ENCODE measurements around the gene PIEZO2. TPM values are rescaled to one million over a fixed set of nuclear protein-coding genes. Genes with fewer than 3 reads are reported as not detected.

The PIEZO2 gene
- total RNA-seq, 1 donor from 2014 or later = 5.3 TPM

DNA sequence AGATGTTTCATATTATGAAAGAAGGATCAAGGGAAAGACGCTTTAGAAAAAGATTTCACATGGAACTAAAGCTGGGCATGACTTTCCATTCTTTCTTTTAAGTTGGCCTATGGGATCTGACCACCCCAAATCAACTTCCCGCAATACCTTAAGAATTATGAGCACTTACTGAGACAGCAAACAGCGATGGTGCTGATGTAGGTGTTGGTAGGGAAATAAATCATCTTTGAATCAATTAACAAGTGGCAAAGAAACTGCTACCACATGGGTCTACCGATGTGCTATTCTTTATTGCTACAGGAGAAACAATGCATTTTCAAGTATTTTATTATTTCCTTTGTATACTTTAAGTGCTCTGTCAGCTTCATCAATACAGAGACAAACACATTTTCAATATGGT is 239.6 kb downstream of the PIEZO2 start:
- no peaks in the 10 kb centered on the region for H4K20me1 ChIP-seq (ENCODE audit: insufficient read depth, low read length)
- peaks cover 17% of the 10 kb centered on the region for H3K4me1 ChIP-seq (ENCODE audit: insufficient read depth, low read length)
- H3K4me3 ChIP-seq (ENCODE audit: insufficient read depth, low read depth, low read length) = no peak overlapping the region
- TF ChIP-seq EZH2 (IDR thresholded peaks at IDR 0.05; ENCODE audit: insufficient read depth, low read length) = no peak
- TF ChIP-seq, protein P1, sequence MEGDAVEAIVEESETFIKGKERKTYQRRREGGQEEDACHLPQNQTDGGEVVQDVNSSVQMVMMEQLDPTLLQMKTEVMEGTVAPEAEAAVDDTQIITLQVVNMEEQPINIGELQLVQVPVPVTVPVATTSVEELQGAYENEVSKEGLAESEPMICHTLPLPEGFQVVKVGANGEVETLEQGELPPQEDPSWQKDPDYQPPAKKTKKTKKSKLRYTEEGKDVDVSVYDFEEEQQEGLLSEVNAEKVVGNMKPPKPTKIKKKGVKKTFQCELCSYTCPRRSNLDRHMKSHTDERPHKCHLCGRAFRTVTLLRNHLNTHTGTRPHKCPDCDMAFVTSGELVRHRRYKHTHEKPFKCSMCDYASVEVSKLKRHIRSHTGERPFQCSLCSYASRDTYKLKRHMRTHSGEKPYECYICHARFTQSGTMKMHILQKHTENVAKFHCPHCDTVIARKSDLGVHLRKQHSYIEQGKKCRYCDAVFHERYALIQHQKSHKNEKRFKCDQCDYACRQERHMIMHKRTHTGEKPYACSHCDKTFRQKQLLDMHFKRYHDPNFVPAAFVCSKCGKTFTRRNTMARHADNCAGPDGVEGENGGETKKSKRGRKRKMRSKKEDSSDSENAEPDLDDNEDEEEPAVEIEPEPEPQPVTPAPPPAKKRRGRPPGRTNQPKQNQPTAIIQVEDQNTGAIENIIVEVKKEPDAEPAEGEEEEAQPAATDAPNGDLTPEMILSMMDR (IDR thresholded peaks at IDR 0.05; ENCODE audit: insufficient read depth, low read depth, low read length) = no peak
- no peak for DNase-seq (ENCODE audit: low read depth)
- FAIRE-seq = no peak
- no peaks in the 10 kb centered on the region for H3K9me3 ChIP-seq (ENCODE audit: insufficient read depth, low read depth, low read length)
- no peak overlapping the region for H3K9ac ChIP-seq (ENCODE audit: low read length)
- Mint-ChIP-seq H3K9me3 (ENCODE audit: unreplicated experiment) (no peaks in the 10 kb centered on the region), H3K4me3 (ENCODE audit: unreplicated experiment) (no peak overlapping the region), H3K36me3 (ENCODE audit: low read depth, unreplicated experiment) (no peaks in the 10 kb centered on the region), H3K4me1 (ENCODE audit: low read depth, unreplicated experiment) (peaks cover 17% of the 10 kb centered on the region), H3K27ac (ENCODE audit: unreplicated experiment) (no peak overlapping the region), H3K27me3 (ENCODE audit: low read depth, unreplicated experiment) (no peaks in the 10 kb centered on the region)
- no peak overlapping the region for H3K27ac ChIP-seq (ENCODE audit: low read depth, low read length)
- no peaks in the 10 kb centered on the region for H3K36me3 ChIP-seq (ENCODE audit: insufficient read depth, low read length)
- no peak overlapping the region for H2AFZ ChIP-seq (ENCODE audit: low read depth, low read length)
- no peaks in the 10 kb centered on the region for H3K27me3 ChIP-seq (ENCODE audit: insufficient read depth, low read length)
- H3K4me2 ChIP-seq (ENCODE audit: low read length) = no peak overlapping the region
- H3K79me2 ChIP-seq (ENCODE audit: insufficient read depth, low read length) = no peaks in the 10 kb centered on the region

DNA sequence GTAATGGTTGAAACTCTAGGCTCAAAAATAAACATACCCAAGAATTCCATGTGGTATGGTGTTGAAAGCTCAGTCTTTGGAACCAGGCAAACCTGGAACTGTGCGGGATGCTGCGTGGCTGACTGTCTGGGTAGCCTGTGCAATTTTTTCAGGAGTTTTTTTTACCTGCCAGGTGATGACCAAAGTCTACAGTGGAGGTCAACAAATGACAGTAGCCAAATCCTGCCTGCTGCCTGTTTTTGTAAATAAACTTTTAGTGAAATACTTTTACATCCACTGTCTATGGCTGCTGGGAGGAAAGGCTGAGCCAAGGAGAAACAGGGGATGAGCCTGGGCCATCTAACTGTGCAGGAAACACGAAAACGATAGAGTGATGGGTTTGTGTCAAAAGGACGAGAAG is 240.6 kb downstream of the PIEZO2 start:
- no peak for TF ChIP-seq EZH2 (IDR thresholded peaks at IDR 0.05; ENCODE audit: insufficient read depth, low read length)
- TF ChIP-seq, protein P1 (IDR thresholded peaks at IDR 0.05; ENCODE audit: insufficient read depth, low read depth, low read length) = no peak
- H2AFZ ChIP-seq (ENCODE audit: low read depth, low read length) = no peak overlapping the region
- no peaks in the 10 kb centered on the region for H3K79me2 ChIP-seq (ENCODE audit: insufficient read depth, low read length)
- no peaks in the 10 kb centered on the region for H4K20me1 ChIP-seq (ENCODE audit: insufficient read depth, low read length)
- no peak overlapping the region for H3K27ac Mint-ChIP-seq (ENCODE audit: unreplicated experiment)
- H3K36me3 Mint-ChIP-seq (ENCODE audit: low read depth, unreplicated experiment) = no peaks in the 10 kb centered on the region
- no peaks in the 10 kb centered on the region for H3K36me3 ChIP-seq (ENCODE audit: insufficient read depth, low read length)
- H3K4me1 Mint-ChIP-seq (ENCODE audit: low read depth, unreplicated experiment) = peaks cover 10% of the 10 kb centered on the region
- H3K9ac ChIP-seq (ENCODE audit: low read length) = no peak overlapping the region
- H3K4me2 ChIP-seq (ENCODE audit: low read length) = no peak overlapping the region
- DNase-seq (ENCODE audit: low read depth) (no peak), FAIRE-seq (no peak)
- H3K27ac ChIP-seq (ENCODE audit: low read depth, low read length) = no peak overlapping the region
- H3K4me3 Mint-ChIP-seq (ENCODE audit: unreplicated experiment) = no peak overlapping the region
- H3K4me1 ChIP-seq (ENCODE audit: insufficient read depth, low read length) = peaks cover 15% of the 10 kb centered on the region
- H3K4me3 ChIP-seq (ENCODE audit: insufficient read depth, low read depth, low read length) = no peak overlapping the region
- H3K9me3 Mint-ChIP-seq (ENCODE audit: unreplicated experiment) = no peaks in the 10 kb centered on the region
- no peaks in the 10 kb centered on the region for H3K27me3 ChIP-seq (ENCODE audit: insufficient read depth, low read length)
- H3K9me3 ChIP-seq (ENCODE audit: insufficient read depth, low read depth, low read length) = no peaks in the 10 kb centered on the region
- H3K27me3 Mint-ChIP-seq (ENCODE audit: low read depth, unreplicated experiment) = no peaks in the 10 kb centered on the region

DNA sequence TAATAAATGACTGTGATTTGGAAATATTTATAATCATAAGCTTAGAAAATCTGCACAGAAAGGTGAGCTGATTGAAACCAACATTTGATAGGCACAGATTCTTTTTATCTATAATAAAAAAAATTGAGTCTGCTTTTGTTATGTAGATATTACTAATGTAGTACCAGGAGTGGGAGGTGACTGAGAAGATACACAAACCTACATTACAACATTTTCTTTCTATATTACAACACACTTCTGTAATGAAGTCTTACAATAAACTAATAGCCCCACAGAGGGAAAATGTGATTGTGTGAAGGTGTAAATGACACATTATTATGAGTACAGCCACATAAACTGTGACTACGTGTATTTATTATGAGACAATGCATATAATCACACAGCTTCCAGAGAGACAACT is 241.6 kb downstream of the PIEZO2 start:
- no peak overlapping the region for H3K4me3 ChIP-seq (ENCODE audit: insufficient read depth, low read depth, low read length)
- no peak overlapping the region for H3K9ac ChIP-seq (ENCODE audit: low read length)
- no peaks in the 10 kb centered on the region for H3K27me3 ChIP-seq (ENCODE audit: insufficient read depth, low read length)
- H3K27ac ChIP-seq (ENCODE audit: low read depth, low read length) = no peak overlapping the region
- no peaks in the 10 kb centered on the region for H3K9me3 ChIP-seq (ENCODE audit: insufficient read depth, low read depth, low read length)
- no peaks in the 10 kb centered on the region for H3K79me2 ChIP-seq (ENCODE audit: insufficient read depth, low read length)
- no peak for DNase-seq (ENCODE audit: low read depth)
- FAIRE-seq = no peak
- no peak overlapping the region for H3K4me2 ChIP-seq (ENCODE audit: low read length)
- no peaks in the 10 kb centered on the region for H4K20me1 ChIP-seq (ENCODE audit: insufficient read depth, low read length)
- Mint-ChIP-seq H3K9me3 (ENCODE audit: unreplicated experiment) (no peaks in the 10 kb centered on the region), H3K4me1 (ENCODE audit: low read depth, unreplicated experiment) (peaks cover 3% of the 10 kb centered on the region), H3K27me3 (ENCODE audit: low read depth, unreplicated experiment) (no peaks in the 10 kb centered on the region), H3K27ac (ENCODE audit: unreplicated experiment) (no peak overlapping the region), H3K4me3 (ENCODE audit: unreplicated experiment) (no peak overlapping the region), H3K36me3 (ENCODE audit: low read depth, unreplicated experiment) (no peaks in the 10 kb centered on the region)
- TF ChIP-seq, protein P1 (IDR thresholded peaks at IDR 0.05; ENCODE audit: insufficient read depth, low read depth, low read length) = no peak
- TF ChIP-seq EZH2 (IDR thresholded peaks at IDR 0.05; ENCODE audit: insufficient read depth, low read length) = no peak
- H3K4me1 ChIP-seq (ENCODE audit: insufficient read depth, low read length) = peaks cover 7% of the 10 kb centered on the region
- no peaks in the 10 kb centered on the region for H3K36me3 ChIP-seq (ENCODE audit: insufficient read depth, low read length)
- no peak overlapping the region for H2AFZ ChIP-seq (ENCODE audit: low read depth, low read length)
